Activated CD4-positive, alpha-beta T cell treated with anti-CD3 and anti-CD28 coated beads, Interleukin-2, amount 10 ng/mL, durations not matched to agents 7 days and 5 days (primary cell): ENCODE results near the gene ANKRD11. TPM values are rescaled to one million over a fixed set of nuclear protein-coding genes. Genes with fewer than 3 reads are reported as not detected.
A peak's percentile ranks its signal among the peaks of the same experiment; 100 is the strongest.
"Not testable (repeated sequence)": the region's sequence is repeated elsewhere in the genome, so short reads cannot be mapped to it uniquely, and the experiment has no call there.

ENCODE experiments used
- CTCF ChIA-PET: fragments of 350-600 bp; sonication (Branson Sonifier 250); formaldehyde crosslinking; loops from one replicate; lab custom pipeline; 2021; ENCODE audit warnings: antibody characterized with exemption; lab: Charles Lee
- POLR2A ChIA-PET: fragments of 350-600 bp; sonication (Branson Sonifier 250); formaldehyde crosslinking; loops from one replicate; lab custom pipeline; 2021; ENCODE audit warnings: antibody characterized with exemption; lab: Charles Lee
- DNase-seq: peaks from one replicate; pipeline ENCODE4 v3.0.0-alpha.2; 2020
- H3K27ac Mint-ChIP-seq: one replicate; pipeline ENCODE4 v1.8.0; 2021; ENCODE audit warnings: mild to moderate bottlenecking, moderate library complexity, mixed read lengths
- H3K27me3 Mint-ChIP-seq: one replicate; pipeline ENCODE4 v1.8.0; 2021; ENCODE audit warnings: mixed read lengths
- H3K36me3 Mint-ChIP-seq: one replicate; pipeline ENCODE4 v1.8.0; 2021; ENCODE audit warnings: low read depth, mixed read lengths
- H3K4me1 Mint-ChIP-seq: one replicate; pipeline ENCODE4 v1.8.0; 2021; ENCODE audit warnings: mixed read lengths
- H3K4me3 Mint-ChIP-seq: one replicate; pipeline ENCODE4 v1.8.0; 2021; ENCODE audit warnings: mild to moderate bottlenecking, moderate library complexity, mixed read lengths
- H3K9me3 Mint-ChIP-seq: one replicate; pipeline ENCODE4 v1.8.0; 2021; ENCODE audit warnings: mixed read lengths
- total RNA-seq, 2 experiments: library from RNA; stranded (reverse); gene quantifications; one replicate each; pipeline ENCODE4 v1.2.3, GENCODE V29; 2021

The ANKRD11 gene
- total RNA-seq, 2 experiments from 2014 or later: 158 to 178 TPM

- CTCF ChIA-PET: interaction anchor here (0.6 to 1.6 kb wide), 5 partner anchors 9 to 225 kb away, joined by 3 to 6 read pairs (median 4); no protein-coding TSS in a partner anchor
- peaks cover 32% of the 10 kb centered on the region for H3K36me3 Mint-ChIP-seq
- peak overlapping the region; percentile 70 for H3K27ac Mint-ChIP-seq
- H3K4me1 Mint-ChIP-seq: peaks cover 85% of the 10 kb centered on the region
- H3K27me3 Mint-ChIP-seq: no peaks in the 10 kb centered on the region
- no peak overlapping the region for H3K4me3 Mint-ChIP-seq
- peaks cover 5% of the 10 kb centered on the region for H3K9me3 Mint-ChIP-seq
- no peak for DNase-seq
- POLR2A ChIA-PET: no interaction called here
These were observed 16.5 kb downstream of the ANKRD11 start for GRCh38 chr16:89473791-89474414.

- DNase-seq: no peak
- CTCF ChIA-PET: interaction anchor here (1.0 kb wide), 1 partner anchor 38 kb away, joined by 3 read pairs; no protein-coding TSS in a partner anchor
- Mint-ChIP-seq H3K27me3 (no peaks in the 10 kb centered on the region), H3K27ac (peak overlapping the region; percentile 63), H3K9me3 (peaks cover 5% of the 10 kb centered on the region), H3K36me3 (peaks cover 31% of the 10 kb centered on the region), H3K4me1 (peaks cover 79% of the 10 kb centered on the region), H3K4me3 (no peak overlapping the region)
- POLR2A ChIA-PET: no interaction called here
These were observed 17.1 kb downstream of the ANKRD11 start for GRCh38 chr16:89473136-89473712.

DNA sequence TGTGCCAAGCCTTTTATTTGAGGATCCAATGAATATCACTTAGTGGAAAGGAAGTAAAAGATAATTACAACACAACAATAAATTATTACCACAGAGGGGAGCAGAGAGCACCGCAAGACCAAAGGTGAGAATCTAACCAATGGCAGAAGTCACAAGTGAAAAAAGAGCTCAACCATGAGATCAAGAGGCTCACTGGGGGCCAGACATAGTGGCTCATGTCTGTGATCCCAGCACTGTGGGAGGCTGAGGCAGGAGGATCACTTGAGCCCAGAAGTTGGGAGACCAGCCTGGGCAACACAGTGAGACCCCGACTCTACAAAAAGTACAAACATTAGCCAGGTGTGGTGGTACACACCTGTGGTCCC lies 17.7 kb downstream of the ANKRD11 start:
- no peak for DNase-seq
- peaks cover 5% of the 10 kb centered on the region for H3K9me3 Mint-ChIP-seq
- peak overlapping the region; percentile 63 for H3K27ac Mint-ChIP-seq
- peaks cover 79% of the 10 kb centered on the region for H3K4me1 Mint-ChIP-seq
- no peaks in the 10 kb centered on the region for H3K27me3 Mint-ChIP-seq
- H3K4me3 Mint-ChIP-seq: no peak overlapping the region
- H3K36me3 Mint-ChIP-seq: peaks cover 31% of the 10 kb centered on the region
- POLR2A ChIA-PET: no interaction called here
- CTCF ChIA-PET: interaction anchor here (1.0 to 1.6 kb wide), 2 partner anchors 16 to 38 kb away, joined by 3 to 6 read pairs; no protein-coding TSS in a partner anchor

GRCh38 chr16:89467382-89467781 lies 23.0 kb downstream of the ANKRD11 start:
- H3K36me3 Mint-ChIP-seq: peaks cover 20% of the 10 kb centered on the region
- ChIA-PET CTCF (interaction anchor here (0.9 to 2.3 kb wide), 4 partner anchors 14 to 153 kb away, joined by 3 to 6 read pairs (median 4); no protein-coding TSS in a partner anchor), POLR2A (no interaction called here)
- no peaks in the 10 kb centered on the region for H3K9me3 Mint-ChIP-seq
- H3K4me1 Mint-ChIP-seq: peaks cover 62% of the 10 kb centered on the region
- no peak overlapping the region for H3K4me3 Mint-ChIP-seq
- no peak for DNase-seq
- H3K27me3 Mint-ChIP-seq: no peaks in the 10 kb centered on the region
- peak overlapping the region; percentile 54 for H3K27ac Mint-ChIP-seq

GRCh38 chr16:89466920-89467319 lies 23.4 kb downstream of the ANKRD11 start:
- H3K27ac Mint-ChIP-seq: no peak overlapping the region
- no peak overlapping the region for H3K4me3 Mint-ChIP-seq
- ChIA-PET POLR2A (interaction anchor here (0.6 kb wide), 1 partner anchor 21 kb away, joined by 4 read pairs; no protein-coding TSS in a partner anchor), CTCF (interaction anchor here (1.1 to 2.3 kb wide), 3 partner anchors 15 to 153 kb away, joined by 3 to 6 read pairs (median 6); no protein-coding TSS in a partner anchor)
- peaks cover 58% of the 10 kb centered on the region for H3K4me1 Mint-ChIP-seq
- no peak for DNase-seq
- H3K27me3 Mint-ChIP-seq: no peaks in the 10 kb centered on the region
- no peaks in the 10 kb centered on the region for H3K9me3 Mint-ChIP-seq
- H3K36me3 Mint-ChIP-seq: peaks cover 20% of the 10 kb centered on the region

DNA sequence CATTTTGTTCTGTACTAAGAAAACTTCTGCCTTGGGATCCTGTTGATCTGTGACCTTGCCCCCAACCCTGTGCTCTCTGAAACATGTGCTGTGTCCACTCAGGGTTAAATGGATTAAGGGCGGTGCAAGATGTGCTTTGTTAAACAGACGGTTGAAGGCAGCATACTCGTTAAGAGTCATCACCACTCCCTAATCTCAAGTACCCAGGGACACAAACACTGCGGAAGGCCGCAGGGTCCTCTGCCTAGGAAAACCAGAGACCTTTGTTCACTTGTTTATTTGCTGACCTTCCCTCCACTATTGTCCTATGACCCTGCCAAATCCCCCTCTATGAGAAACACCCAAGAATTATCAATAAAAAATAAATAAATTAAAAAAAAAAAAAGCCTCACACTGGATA lies 27.0 kb downstream of the ANKRD11 start:
- H3K36me3 Mint-ChIP-seq: peaks cover 29% of the 10 kb centered on the region
- CTCF ChIA-PET, POLR2A ChIA-PET, H3K4me3 Mint-ChIP-seq, H3K9me3 Mint-ChIP-seq, H3K27me3 Mint-ChIP-seq, H3K27ac Mint-ChIP-seq, DNase-seq: not testable (repeated sequence)
- peaks cover 62% of the 10 kb centered on the region for H3K4me1 Mint-ChIP-seq

- Mint-ChIP-seq H3K36me3 (peaks cover 29% of the 10 kb centered on the region), H3K4me1 (peaks cover 58% of the 10 kb centered on the region)
- CTCF ChIA-PET, H3K27ac Mint-ChIP-seq, H3K27me3 Mint-ChIP-seq, DNase-seq, H3K9me3 Mint-ChIP-seq, H3K4me3 Mint-ChIP-seq, POLR2A ChIA-PET: not testable (repeated sequence)
These were observed 27.7 kb downstream of the ANKRD11 start for GRCh38 chr16:89462639-89463038.

- H3K27me3 Mint-ChIP-seq, H3K4me3 Mint-ChIP-seq, H3K9me3 Mint-ChIP-seq, CTCF ChIA-PET, POLR2A ChIA-PET, H3K27ac Mint-ChIP-seq, DNase-seq: not testable (repeated sequence)
- peaks cover 56% of the 10 kb centered on the region for H3K4me1 Mint-ChIP-seq
- peaks cover 29% of the 10 kb centered on the region for H3K36me3 Mint-ChIP-seq
These were observed 28.5 kb downstream of the ANKRD11 start for GRCh38 chr16:89461890-89462289.

GRCh38 chr16:89460556-89460955 lies 29.8 kb downstream of the ANKRD11 start:
- Mint-ChIP-seq H3K9me3 (no peaks in the 10 kb centered on the region), H3K4me1 (peaks cover 55% of the 10 kb centered on the region), H3K36me3 (peaks cover 28% of the 10 kb centered on the region), H3K27ac (peak overlapping the region; percentile 1), H3K4me3 (no peak overlapping the region), H3K27me3 (no peaks in the 10 kb centered on the region)
- no peak for DNase-seq
- CTCF ChIA-PET: interaction anchor here (0.6 to 2.2 kb wide), 2 partner anchors 10 to 361 kb away, joined by 4 to 8 read pairs; no protein-coding TSS in a partner anchor
- POLR2A ChIA-PET: no interaction called here

DNA sequence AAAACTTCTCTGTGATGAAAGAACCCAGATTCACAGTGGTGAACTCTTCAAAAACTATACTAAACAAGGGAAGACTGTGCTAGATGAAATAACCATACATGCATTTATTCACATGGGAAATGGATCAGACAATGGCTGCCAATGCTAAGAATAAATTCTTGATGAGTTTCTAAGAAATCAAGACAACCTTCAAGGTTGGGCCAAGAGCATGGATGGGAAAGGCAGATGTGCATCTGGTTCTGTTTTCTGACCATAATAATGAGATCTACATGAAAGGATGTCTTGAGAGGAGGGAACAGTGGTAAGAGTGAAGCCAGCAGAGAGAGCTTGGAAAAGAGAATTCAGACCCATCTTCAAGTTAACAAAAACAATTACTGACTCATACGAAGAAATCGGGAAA lies 31.4 kb downstream of the ANKRD11 start:
- Mint-ChIP-seq H3K4me1 (peaks cover 54% of the 10 kb centered on the region), H3K27ac (peak overlapping the region; percentile 37), H3K27me3 (no peaks in the 10 kb centered on the region), H3K4me3 (no peak overlapping the region), H3K36me3 (peaks cover 24% of the 10 kb centered on the region), H3K9me3 (no peaks in the 10 kb centered on the region)
- CTCF ChIA-PET: interaction anchor here (2.2 kb wide), 1 partner anchor 8 kb away, joined by 8 read pairs; no protein-coding TSS in a partner anchor
- no peak for DNase-seq
- POLR2A ChIA-PET: no interaction called here

DNA sequence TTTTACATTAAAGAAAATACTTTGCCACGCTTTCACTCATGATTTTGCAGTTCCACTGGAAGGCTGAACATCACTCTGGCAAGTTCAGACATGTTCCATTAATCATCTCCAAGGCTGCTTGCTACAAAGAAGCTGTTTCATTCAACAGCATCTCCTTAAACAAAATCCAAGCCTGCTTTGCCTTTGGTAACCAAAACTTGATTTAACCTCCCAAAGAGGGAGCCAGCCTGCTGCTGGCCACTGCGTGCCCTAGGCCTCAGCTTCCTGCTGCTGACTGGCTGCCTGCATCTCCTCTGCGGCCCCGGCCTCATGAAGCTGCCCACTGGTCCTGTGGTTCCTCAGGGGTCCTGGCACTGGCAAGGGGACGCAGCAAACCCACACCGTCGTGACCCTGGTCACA lies 31.8 kb downstream of the ANKRD11 start:
- CTCF ChIA-PET: interaction anchor here (2.2 kb wide), 1 partner anchor 8 kb away, joined by 8 read pairs; no protein-coding TSS in a partner anchor
- H3K4me3 Mint-ChIP-seq: no peak overlapping the region
- POLR2A ChIA-PET: no interaction called here
- peaks cover 24% of the 10 kb centered on the region for H3K36me3 Mint-ChIP-seq
- peak overlapping the region; percentile 37 for H3K27ac Mint-ChIP-seq
- DNase-seq: no peak
- no peaks in the 10 kb centered on the region for H3K27me3 Mint-ChIP-seq
- no peaks in the 10 kb centered on the region for H3K9me3 Mint-ChIP-seq
- H3K4me1 Mint-ChIP-seq: peaks cover 58% of the 10 kb centered on the region

- CTCF ChIA-PET: interaction anchor here (0.7 to 0.9 kb wide), 2 partner anchors 30 to 165 kb away, joined by 3 read pairs; no protein-coding TSS in a partner anchor
- H3K9me3 Mint-ChIP-seq: no peaks in the 10 kb centered on the region
- H3K36me3 Mint-ChIP-seq: peaks cover 24% of the 10 kb centered on the region
- H3K4me1 Mint-ChIP-seq: peaks cover 72% of the 10 kb centered on the region
- DNase-seq: no peak
- H3K27me3 Mint-ChIP-seq: no peaks in the 10 kb centered on the region
- POLR2A ChIA-PET: no interaction called here
- H3K27ac Mint-ChIP-seq: no peak overlapping the region
- no peak overlapping the region for H3K4me3 Mint-ChIP-seq
These were observed 33.9 kb downstream of the ANKRD11 start for GRCh38 chr16:89456419-89456959.

GRCh38 chr16:89455692-89456091 lies 34.7 kb downstream of the ANKRD11 start:
- CTCF ChIA-PET: interaction anchor here (0.6 to 1.2 kb wide), 6 partner anchors 29 to 1025 kb away, joined by 3 to 4 read pairs (median 3); no protein-coding TSS in a partner anchor
- Mint-ChIP-seq H3K27ac (peak overlapping the region; percentile 76), H3K4me1 (peaks cover 75% of the 10 kb centered on the region), H3K9me3 (no peaks in the 10 kb centered on the region), H3K36me3 (peaks cover 21% of the 10 kb centered on the region), H3K27me3 (no peaks in the 10 kb centered on the region), H3K4me3 (no peak overlapping the region)
- DNase-seq: no peak
- POLR2A ChIA-PET: no interaction called here
